ENCODE results near the gene MYO10.
"Not testable (repeated sequence)": the region's sequence is repeated elsewhere in the genome, so short reads cannot be mapped to it uniquely, and the experiment has no call there.

MYO10 gene

DNA sequence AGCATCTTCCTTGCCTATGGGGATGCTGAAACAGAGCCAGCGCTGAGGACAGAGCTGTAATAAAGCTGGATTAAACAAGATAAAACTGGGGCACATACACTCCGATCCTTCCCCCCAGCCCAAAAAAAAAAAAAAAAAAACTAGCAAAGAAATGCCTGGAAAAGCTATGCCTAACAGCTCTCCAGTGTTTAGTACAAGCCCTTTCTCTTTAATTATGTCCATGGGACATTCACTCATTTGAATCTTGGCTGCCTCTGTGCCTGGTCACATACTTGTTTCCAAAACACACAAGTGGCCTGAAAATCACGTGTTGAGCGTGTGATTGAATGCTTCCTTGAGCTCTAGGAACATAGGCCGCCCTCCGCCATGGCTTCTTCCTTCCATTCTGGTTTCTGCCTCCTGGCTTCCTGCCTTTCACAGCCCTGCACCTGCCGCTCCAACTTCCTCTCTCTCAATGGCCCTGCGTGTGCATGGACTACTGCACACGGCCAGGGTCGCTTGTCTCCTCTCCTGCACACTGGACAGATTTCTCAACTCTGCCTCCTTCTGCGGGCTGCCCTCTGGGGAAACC, 208.2 kb downstream of the MYO10 start:
- in situ Hi-C loops (cut with MboI; ENCODE audit: low sequenced_read_pairs), result no loop called here

DNA sequence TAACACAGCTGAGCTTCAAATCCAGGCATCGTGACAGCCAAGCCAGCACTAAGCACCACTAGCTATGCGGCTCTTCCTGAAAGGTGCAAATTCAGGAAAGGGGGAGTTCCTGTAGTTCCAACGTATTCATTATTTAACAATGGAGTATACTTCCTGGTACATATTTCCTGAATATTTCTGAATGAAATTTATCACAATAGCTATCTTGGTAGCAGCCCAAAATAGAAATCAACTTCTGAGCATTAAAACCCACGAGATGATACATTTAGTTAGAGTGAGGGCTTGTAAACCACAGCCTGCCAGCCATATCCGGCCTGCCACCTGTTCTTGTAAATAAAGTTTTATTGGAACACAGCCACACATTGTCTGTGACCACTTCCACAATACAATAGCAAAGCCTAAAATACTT, 209.5 kb downstream of the MYO10 start:
- in situ Hi-C loops (cut with MboI; ENCODE audit: low sequenced_read_pairs), result no loop called here

DNA sequence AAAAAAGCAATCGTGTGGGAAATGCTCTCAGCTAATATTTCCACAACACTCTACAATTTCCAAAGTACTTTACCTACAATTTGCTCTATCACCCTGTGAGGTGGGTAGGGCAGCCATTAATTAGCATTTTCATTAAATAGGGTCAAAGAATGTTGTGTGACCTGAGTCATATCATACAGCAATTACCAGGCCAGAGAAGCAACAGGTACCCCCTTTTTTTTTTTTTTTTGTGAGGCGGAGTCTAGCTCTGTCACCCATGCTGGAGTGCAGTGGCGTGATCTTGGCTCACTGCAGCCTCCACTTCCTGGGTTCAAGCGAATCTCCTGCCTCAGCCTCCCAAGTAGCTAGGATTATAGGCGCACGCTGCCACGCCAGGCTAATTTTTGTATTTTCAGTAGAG, 210.5 kb downstream of the MYO10 start:
- in situ Hi-C loops (cut with MboI; ENCODE audit: low sequenced_read_pairs), result no loop called here

DNA sequence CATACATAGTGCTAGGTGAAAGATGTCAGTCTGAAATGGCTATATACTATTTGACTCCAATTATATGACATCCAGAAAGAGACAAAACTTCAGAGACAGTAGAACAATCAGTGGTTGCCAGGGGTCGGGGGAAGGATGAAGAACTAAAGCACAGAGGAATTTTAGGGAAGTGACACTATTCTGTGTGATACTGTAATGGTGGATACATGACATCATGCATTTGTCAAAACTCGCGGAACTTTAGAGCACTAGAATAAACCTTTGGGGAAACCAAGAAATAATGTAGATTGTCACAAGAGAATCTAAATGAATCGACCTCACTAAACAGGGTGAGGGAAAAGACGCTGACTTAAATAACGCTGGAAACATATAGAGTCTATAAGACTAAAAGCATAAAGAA, 212.3 kb downstream of the MYO10 start:
- in situ Hi-C loops (cut with MboI; ENCODE audit: low sequenced_read_pairs), result no loop called here

DNA sequence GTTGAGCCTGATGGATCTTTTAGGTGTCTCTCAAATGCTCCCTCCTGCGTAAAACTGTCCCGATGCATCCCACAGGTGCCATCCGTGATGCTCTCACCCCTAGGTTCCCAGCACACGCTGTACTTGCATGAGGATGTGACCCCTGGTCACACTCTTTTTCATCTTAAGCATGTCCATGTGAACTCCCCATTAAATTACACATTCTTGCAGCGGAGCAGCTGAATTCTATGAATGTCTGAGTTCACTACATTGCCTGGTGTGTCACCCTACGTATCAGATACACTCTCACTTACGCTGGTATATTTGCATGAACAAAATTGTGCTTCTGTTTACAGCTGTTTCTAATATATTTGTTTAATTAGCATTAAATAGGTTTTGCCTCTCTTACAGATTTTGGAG, 214.0 kb downstream of the MYO10 start:
- in situ Hi-C loops (cut with MboI; ENCODE audit: low sequenced_read_pairs), result no loop called here

DNA sequence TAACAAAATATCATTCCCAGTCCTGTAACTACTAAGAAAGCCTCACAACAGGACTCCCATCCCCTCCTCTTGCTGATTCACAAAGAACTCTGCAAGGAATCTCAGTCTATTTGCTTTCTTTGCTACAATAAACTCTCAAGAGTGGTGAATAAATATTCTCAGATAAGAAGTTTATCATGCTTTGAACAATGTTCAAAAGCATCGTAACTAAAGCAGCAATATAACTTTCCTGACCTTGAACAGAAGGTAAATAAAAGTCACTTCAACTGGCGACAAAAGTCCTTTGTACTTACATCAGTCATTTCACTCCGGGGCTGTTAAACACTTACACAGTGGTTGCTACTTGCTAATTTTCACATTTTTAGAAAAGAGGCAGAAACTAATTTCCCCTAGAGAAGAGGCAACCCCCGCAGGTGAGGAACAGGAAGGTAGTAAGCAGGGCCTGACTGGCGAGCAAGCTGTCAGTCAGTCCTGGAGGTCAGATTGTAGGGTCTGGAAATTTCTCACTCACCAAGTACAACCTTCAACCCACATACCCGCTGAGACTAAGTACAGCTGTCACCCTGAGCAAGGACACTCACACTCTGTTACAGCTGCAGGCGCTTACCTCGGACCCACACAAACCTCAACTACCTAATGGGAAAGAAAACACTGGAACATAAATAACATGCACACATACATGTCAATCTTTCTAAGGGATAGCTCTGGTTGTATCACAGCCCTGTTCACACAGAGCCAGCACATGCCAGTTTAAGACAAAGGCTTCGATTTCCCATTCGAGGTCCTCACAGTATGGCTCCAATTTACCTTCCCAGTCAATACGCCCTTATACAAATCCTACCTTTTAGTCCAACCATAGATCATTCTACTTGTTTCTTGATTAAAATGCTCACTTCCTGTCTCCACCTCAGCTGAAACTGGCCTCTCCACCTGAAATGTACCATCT, 214.7 kb downstream of the MYO10 start:
- in situ Hi-C loops (cut with MboI; ENCODE audit: low sequenced_read_pairs), result no loop called here

DNA sequence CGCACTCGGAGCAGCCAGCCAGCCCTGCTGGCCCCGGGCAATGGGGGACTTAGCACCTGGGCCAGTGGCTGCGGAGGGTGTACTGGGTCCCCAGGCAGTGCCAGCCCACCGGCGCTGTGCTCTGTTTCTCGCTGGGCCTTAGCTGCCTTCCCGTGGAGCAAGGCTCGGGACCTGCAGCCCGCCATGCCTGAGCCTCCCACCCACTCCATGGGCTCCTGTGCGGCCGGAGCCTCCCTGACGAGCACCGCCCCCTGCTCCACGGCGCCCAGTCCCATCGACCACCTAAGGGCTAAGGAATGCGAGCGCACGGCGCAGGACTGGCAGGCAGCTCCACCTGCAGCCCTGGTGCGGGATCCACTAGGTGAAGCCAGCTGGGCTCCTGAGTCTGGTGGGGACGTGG, 218.1 kb downstream of the MYO10 start:
- in situ Hi-C loops (cut with MboI; ENCODE audit: low sequenced_read_pairs), result not testable (repeated sequence)

DNA sequence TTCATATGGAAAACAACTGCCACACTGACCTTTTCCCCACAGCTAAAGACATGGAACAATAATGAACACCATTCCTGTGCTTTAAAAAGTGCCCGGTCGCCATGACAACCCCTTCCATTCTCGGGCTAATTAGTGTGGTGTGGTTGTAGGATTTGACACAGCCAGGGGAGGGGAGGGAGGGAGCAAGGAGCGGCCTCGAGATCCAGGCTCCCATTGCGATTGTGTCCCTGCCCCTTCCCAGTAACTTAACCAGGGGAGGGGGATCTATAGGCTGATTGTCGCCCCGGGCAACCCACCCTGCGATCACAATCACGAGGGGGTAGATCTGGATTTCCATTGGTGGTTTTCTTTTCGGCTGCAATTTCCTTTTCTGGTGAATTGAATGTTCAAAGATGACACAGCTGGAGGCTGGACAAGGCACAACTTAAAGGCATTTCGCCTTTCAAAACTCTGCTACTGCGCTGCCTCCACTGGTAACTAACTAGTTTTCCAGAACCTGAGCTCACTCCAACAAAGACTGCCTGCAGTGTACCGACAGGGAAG, 222.6 kb downstream of the MYO10 start:
- in situ Hi-C loops (cut with MboI; ENCODE audit: low sequenced_read_pairs), result no loop called here

DNA sequence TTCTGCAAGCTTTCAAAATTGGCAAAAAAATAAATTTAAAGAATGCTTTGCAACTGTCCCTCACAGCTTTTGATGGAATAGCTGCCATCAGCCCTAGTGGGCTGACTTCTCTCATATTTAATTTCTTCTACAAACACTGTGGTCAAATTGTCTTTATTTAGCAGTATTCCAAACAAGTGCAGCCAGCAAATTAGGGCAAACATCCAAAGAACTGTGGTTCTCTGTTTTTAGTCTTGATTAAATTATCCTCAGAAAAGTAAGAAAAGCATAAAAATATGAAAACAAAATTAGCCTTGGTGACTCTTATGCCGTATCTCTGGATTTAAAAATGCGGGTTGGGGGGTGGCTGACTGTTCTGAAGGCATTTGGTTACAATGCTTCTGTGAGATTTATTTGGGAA, 223.5 kb downstream of the MYO10 start:
- in situ Hi-C loops (cut with MboI; ENCODE audit: low sequenced_read_pairs), result no loop called here

DNA sequence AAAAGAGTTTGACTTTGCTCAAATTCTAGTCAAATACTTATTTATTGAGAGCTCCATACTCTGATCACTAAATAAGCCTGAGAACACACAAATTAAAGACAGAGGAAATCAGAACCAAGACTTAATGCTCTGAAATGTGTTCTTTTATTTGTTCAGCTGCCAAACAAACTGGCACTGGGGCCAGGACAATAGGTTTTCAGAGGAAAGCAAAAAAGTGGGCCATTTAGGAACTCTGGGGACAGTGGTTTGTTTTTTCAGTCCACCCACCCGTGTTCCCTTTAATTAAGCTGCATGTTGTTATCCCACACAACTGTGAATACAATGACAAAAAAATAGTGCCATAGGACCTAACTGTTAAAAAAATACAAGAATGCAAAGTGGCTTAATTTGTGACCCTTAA, 223.9 kb downstream of the MYO10 start:
- in situ Hi-C loops (cut with MboI; ENCODE audit: low sequenced_read_pairs), result no loop called here

DNA sequence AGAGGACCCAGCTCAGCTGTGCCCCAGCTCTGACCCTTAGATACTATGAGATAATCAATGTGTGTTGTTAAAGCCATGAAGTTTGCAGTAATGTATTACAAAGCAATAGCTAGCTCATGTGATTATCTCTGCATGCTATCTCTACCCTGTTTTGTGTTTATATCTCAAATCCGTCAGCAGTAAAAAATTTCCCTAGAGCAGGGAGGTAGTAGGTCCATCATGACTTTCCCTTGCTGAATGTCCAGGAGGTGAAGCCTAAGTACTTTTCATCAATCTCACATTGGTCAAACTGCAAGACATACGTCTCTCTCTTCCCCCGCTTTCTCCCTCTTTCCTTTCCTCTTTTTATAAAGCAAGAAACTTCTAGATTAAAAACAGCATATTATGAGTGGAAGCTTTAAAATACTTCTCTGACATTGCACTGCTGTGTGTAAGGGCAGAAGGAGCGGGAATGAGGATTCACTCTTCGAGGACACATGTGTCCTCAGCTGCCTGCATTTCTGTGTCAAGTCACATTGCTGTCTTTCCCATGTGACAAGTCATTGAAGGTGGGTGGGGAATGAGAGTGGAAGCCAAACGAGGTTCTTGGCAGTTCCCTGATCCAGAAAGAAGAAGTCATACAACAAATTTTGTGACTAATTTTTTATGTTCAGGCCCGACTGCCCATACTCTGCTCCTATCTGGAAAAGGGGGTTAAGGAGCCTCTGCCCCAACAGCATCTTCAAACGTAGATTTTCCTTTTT, 226.2 kb downstream of the MYO10 start:
- in situ Hi-C loops (cut with MboI; ENCODE audit: low sequenced_read_pairs), result no loop called here

DNA sequence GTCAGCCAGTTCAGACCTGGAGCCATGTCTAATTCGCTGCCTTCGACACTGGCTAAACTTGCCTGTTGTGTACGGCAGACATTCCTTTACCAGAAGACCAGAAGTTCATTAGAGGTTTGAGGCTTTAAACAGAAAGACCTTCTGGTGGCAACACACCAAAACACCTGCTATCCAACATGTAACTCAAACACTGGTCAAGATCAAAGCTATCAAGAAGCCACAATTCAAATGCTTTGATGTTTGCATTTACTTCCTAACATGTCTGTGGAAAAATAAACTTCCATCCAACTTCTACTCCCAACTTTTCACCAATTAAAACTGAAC, 228.3 kb downstream of the MYO10 start:
- in situ Hi-C loops (cut with MboI; ENCODE audit: low sequenced_read_pairs), result no loop called here

DNA sequence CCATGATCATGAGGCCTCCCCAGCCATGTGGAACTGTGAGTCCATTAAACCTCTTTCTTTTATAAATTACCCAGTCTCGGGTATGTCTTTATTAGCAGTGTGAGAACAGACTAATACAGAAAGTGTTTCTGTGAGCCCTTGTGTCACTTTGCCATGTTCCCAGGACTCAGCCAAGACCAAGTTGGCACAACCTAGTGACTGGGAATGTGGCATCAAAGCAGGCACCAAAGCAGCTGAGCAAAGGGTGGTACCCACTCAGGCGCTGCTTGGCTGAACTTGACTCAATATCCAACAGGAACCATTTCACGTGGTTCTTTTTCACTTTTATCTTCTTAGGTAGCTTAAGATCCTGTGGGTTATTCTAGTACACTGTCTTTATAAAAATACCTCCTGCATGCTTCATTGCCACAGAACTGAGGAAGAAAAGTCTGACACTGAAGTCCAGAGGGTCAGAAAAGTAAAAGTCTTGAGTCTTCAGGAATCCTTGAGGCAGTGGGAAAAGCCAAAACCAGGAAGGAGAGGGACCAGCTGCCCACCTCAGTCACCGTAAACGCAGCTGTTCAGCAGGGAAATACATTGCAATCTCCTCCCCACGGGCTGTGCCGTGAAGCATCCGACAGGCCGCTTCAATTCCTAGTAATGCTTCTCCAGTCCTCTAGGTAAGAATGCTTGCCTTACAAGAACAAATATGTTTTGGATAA, 228.8 kb downstream of the MYO10 start:
- in situ Hi-C loops (cut with MboI; ENCODE audit: low sequenced_read_pairs), result no loop called here

DNA sequence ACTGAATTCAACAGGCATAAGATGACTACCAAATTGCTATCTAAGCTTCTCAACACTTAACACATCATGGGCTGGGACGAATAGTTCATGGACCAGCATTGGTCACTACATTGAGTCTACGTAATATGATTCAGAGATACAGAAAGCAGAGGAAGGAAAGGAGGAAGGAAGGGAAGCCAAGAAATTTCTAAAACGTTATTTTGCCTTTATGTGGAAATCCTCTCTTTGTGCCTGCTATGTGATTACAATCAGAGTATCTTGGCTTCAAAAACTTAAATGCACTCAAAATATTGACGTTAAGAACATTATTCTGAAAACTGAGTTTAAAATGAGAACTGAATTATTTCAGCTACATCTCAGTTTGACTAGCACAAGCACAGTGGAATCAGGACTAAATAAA, 231.1 kb downstream of the MYO10 start:
- in situ Hi-C loops (cut with MboI; ENCODE audit: low sequenced_read_pairs), result no loop called here

DNA sequence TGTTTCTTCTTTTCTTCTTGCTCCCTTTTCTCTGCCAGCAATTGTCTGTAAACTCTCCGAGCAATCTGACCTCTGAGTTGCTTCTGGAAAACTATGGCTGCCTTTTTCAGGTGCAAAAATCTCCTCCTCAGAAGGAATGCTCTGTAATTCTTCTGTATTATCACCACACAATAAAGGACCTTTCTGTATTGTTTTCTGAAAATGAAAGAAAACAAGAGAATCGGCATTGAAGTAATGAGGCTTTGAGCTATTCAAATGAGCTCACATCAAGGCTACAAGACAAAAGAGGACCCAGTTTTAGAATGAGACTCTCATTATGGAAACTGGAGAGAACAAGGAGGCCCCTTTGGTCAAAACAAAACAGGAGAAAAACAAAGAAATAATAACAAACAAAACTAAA, 233.1 kb downstream of the MYO10 start:
- in situ Hi-C loops (cut with MboI; ENCODE audit: low sequenced_read_pairs), result no loop called here

DNA sequence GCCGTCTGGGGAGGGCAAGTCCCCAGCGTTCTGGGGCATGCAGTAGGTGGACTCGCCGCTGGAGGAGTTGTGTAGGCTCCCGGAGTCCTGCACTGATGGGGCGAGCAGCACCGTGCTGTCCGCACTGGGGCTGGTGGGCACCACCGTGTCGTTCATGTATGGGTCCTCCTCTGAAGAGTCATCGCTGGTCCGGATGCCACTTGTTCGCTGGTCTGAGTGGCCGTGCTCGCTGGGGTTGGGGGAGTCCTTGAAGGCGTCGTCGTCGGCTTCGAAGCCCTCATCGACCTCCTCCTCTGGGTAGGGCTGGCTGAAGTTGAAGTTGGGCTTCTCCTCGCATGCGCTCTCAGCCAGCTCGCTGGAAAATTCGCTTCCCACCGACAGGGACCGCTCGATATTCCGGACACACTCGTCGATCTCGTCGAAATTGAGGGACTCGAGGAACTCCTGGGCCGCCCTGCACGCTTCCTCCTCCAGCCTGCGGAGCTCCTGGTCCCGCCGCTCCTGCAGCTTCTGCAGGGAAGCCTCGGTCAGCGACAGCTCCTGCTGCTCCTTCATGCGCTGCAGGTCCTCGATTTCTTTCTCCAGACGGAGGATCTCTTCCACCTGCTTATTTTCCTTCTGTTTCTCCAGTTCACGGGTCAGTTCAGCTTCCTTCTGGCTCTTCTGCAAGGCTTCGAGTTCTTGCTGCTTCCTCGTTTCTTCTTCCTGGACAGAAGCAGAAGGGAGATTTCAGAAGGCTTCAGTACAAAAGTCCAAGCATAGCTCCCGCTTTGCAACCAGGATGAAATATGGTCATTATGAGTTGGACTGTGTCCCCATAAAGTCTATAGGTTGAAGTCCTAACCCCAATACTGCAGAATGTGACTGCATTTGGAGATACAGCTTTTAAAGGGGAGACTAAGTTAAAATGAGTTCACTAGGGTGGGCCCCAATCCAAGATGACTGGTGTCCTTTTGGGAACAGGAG, 234.7 kb downstream of the MYO10 start:
- in situ Hi-C loops (cut with MboI; ENCODE audit: low sequenced_read_pairs), result no loop called here

DNA sequence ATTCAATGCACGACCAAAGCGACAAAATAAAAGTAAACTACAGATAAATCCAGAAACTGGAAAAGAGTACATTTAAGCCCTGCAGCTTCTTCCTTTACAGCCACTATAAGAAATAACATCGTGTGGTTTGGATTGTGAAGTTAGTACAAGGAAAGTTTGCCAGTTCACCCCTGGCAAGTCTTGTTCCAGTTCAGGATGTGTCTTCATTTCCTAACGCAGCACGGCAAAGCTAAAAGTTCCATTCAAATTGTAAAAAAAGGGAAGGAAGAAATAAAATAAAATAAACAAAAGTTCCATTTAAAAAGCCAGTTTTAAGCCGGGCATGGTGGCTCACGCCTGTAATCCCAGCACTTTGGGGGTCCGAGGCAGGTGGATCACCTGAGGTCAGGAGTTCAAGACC, 236.0 kb downstream of the MYO10 start:
- in situ Hi-C loops (cut with MboI; ENCODE audit: low sequenced_read_pairs), result no loop called here

DNA sequence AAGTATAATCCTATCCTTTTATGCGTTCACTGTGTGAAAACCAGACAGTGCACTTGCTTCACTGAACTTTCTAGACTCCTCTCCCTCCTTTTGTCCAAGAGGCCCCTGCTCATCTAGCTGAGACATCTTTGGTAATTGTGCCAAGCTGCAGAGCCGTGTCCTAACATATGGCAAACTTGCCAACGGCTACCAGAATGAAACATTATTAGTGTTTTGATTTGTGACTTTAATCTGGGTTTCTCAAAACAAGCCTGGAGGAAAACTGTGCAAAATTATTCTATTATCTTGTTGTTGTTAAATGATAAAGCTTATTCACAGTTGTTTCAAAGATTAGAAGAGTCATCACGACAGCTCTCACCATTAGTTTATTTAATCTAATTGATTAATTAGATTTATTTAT, 240.3 kb downstream of the MYO10 start:
- in situ Hi-C loops (cut with MboI; ENCODE audit: low sequenced_read_pairs), result loop anchor here (25.0 kb wide), 1 partner anchor 492 kb away; no protein-coding TSS in a partner anchor

DNA sequence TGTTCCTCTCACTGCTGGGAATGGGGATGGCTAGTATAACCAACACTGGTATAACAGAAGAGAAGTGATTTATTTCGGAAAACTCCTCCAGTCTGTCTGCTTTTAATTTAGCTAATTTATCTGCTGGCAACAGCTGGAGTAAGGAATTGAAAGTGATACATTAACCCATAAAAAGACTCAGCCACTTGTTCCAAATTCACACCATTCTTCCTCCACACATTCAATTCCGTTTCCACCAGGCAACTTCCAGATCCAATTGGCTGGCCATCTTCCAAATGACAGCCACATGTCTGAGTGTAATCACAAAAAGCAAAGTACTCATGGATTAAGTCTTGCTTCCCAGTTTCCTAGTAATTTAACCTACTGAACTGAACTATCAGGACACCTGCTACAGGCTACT, 242.2 kb downstream of the MYO10 start:
- in situ Hi-C loops (cut with MboI; ENCODE audit: low sequenced_read_pairs), result loop anchor here (25.0 kb wide), 1 partner anchor 493 kb away; no protein-coding TSS in a partner anchor

DNA sequence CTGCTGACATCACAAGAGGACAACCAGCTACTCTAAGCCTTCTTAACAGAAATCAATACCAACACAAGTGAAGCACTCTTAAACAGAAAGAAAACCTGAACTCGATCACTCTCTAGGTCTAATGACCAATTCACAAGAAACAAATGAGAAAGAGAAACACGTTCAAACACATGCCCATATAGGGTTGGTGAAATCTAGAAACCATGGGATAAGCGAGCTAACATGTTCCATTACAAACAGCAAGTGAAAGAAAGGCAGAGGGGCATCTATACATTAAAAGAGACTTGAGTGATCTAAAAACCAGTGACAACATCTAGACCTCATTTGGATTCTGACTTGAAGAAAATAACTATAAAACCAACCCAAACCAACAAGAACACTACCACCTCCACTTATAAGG, 244.4 kb downstream of the MYO10 start:
- in situ Hi-C loops (cut with MboI; ENCODE audit: low sequenced_read_pairs), result loop anchor here (25.0 kb wide), 1 partner anchor 496 kb away; no protein-coding TSS in a partner anchor

Measured in HL-60/S4 (cell line).